ENCODE measurements around the gene TNFRSF1B. TPM values are rescaled to one million over a fixed set of nuclear protein-coding genes. Genes with fewer than 3 reads are reported as not detected.

The TNFRSF1B gene
- polyA plus RNA-seq, 3 donors: 436 to 761 (median 450) TPM

DNA sequence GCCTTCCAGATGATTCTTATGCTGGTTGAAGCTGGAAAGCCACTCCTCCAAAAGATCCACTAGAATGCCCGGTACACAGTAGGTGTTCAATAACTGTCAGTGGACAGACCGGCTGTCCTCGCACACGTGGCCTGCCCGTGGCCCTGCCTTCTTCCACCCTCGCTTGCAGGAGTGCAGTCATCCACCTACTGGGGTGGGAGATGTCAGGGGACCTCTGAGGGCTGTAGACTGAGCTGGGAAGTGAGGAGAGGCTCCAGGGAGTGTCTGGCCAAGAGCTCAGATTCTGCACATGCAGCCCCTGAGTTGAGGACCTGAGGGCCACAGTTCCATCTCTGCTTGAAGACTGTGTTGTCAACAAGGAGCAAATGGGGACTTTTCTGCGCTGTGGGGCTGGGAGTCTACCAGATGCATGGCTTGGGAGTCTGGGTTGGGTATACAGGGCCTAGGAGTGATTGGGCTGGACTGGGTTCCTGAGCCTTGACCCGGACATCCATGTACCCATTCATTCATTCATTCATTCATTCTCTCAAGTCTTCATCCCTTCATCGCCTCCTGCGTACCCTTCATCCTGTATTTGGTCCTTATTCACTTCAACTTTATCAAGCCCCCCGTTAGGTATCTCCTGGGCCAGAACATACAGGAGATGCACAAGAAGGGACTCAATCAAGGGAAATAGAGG is 4.2 kb upstream of the TNFRSF1B start:
- intact Hi-C loops (cut with micrococcal nuclease): no loop called here
- peaks cover 77% of the 10 kb centered on the region for H3K4me1 Mint-ChIP-seq
- TF ChIP-seq, protein P1, sequence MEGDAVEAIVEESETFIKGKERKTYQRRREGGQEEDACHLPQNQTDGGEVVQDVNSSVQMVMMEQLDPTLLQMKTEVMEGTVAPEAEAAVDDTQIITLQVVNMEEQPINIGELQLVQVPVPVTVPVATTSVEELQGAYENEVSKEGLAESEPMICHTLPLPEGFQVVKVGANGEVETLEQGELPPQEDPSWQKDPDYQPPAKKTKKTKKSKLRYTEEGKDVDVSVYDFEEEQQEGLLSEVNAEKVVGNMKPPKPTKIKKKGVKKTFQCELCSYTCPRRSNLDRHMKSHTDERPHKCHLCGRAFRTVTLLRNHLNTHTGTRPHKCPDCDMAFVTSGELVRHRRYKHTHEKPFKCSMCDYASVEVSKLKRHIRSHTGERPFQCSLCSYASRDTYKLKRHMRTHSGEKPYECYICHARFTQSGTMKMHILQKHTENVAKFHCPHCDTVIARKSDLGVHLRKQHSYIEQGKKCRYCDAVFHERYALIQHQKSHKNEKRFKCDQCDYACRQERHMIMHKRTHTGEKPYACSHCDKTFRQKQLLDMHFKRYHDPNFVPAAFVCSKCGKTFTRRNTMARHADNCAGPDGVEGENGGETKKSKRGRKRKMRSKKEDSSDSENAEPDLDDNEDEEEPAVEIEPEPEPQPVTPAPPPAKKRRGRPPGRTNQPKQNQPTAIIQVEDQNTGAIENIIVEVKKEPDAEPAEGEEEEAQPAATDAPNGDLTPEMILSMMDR (IDR thresholded peaks at IDR 0.05): no peak

DNA sequence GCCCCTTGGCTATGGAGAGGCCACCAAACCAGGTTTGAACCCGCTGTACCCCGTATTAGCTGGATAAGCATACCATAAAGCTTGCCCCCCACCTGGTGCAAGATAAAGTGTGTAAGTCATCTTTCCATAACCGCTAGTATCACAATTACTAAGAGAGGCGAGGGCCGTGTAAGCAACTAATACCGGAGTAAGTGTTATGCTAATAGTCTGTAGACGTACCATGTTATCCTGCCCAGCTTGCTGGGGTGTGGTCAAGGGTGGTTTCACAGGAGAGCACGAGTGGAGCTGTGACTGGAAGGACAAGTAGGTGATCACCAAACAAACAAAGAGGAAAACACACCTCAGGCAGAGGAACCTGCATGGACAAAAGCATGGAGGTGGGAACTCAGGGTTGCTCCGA is 3.6 kb upstream of the TNFRSF1B start:
- no peak overlapping the region for H3K4me2 ChIP-seq (replicated peaks; ENCODE audit: extremely low read depth, low read length, poor library complexity, severe bottlenecking)
- WGBS (ENCODE audit: insufficient coverage): 100% methylated on average over 1 of the region's 9 CpGs
- intact Hi-C loops (cut with micrococcal nuclease): no loop called here
- H3K4me1 ChIP-seq (ENCODE audit: control insufficient read depth in 1 of 2, insufficient read depth in 2 of 2, low read length in 2 of 2): peaks cover 78 to 84% of the 10 kb centered on the region in 2 donors
- H2AFZ ChIP-seq (ENCODE audit: insufficient read depth, low read depth, low read length, poor library complexity, severe bottlenecking): no peak overlapping the region
- peak overlapping the region in 1 of 2 donors; percentile 49 for H3K27ac ChIP-seq (ENCODE audit: low read depth in 1 of 2, low read length in 2 of 2)
- no peaks in the 10 kb centered on the region for H3K27me3 ChIP-seq (ENCODE audit: control insufficient read depth in 2 of 2, insufficient read depth in 2 of 2, low read length in 2 of 2)
- peaks cover 2 to 8% of the 10 kb centered on the region in 2 donors for H3K36me3 ChIP-seq (replicated peaks in 1 of 2; ENCODE audit: control insufficient read depth in 1 of 2, insufficient read depth in 2 of 2, low read length in 2 of 2)
- no peak for DNase-seq
- H3K9ac ChIP-seq (ENCODE audit: insufficient read depth, low read length, poor library complexity, severe bottlenecking): no peak overlapping the region
- Mint-ChIP-seq H3K36me3 (peaks cover 8 to 12% of the 10 kb centered on the region in 2 donors), H3K27ac (peak overlapping the region in 5 of 7 donors; percentile 55 to 99 (median 96)), H3K4me1 (peaks cover 71% of the 10 kb centered on the region), H3K27me3 (ENCODE audit: low read depth in 3 of 3) (peaks cover 0 to 4% (median 3%) of the 10 kb centered on the region in 3 donors), H3K4me3 (peak overlapping the region in 1 of 2 donors; percentile 7), H3K9me3 (peaks cover 0 to 4% (median 3%) of the 10 kb centered on the region in 7 donors)
- peaks cover 13% of the 10 kb centered on the region for H4K20me1 ChIP-seq (ENCODE audit: insufficient read depth, low read length)
- H3K4me3 ChIP-seq (replicated peaks in 1 of 3; ENCODE audit: low read depth in 2 of 3, low read length in 3 of 3): no peak overlapping the region
- TF ChIP-seq, protein P1 (IDR thresholded peaks at IDR 0.05): no peak
- no peaks in the 10 kb centered on the region for H3K9me3 ChIP-seq (replicated peaks in 1 of 2; ENCODE audit: control insufficient read depth in 1 of 2, insufficient read depth in 1 of 2, low read length in 2 of 2)
- peaks cover 32% of the 10 kb centered on the region for H3K79me2 ChIP-seq (ENCODE audit: insufficient read depth, low read length)

More for the DNA sequence above, 4.2 kb upstream of the TNFRSF1B start:
- Histone ChIP-seq H3K27ac (ENCODE audit: low read depth in 1 of 2, low read length in 2 of 2) (peak overlapping the region; percentile 92 to 95), H3K36me3 (replicated peaks in 1 of 2; ENCODE audit: control insufficient read depth in 1 of 2, insufficient read depth in 2 of 2, low read length in 2 of 2) (peaks cover 0 to 2% of the 10 kb centered on the region in 2 donors), H3K4me1 (ENCODE audit: control insufficient read depth in 1 of 2, insufficient read depth in 2 of 2, low read length in 2 of 2) (peaks cover 84 to 90% of the 10 kb centered on the region in 2 donors), H3K79me2 (ENCODE audit: insufficient read depth, low read length) (peaks cover 26% of the 10 kb centered on the region), H4K20me1 (ENCODE audit: insufficient read depth, low read length) (peaks cover 6% of the 10 kb centered on the region), H3K27me3 (ENCODE audit: control insufficient read depth in 2 of 2, insufficient read depth in 2 of 2, low read length in 2 of 2) (no peaks in the 10 kb centered on the region), H3K9me3 (replicated peaks in 1 of 2; ENCODE audit: control insufficient read depth in 1 of 2, insufficient read depth in 1 of 2, low read length in 2 of 2) (no peaks in the 10 kb centered on the region), H3K4me2 (replicated peaks; ENCODE audit: extremely low read depth, low read length, poor library complexity, severe bottlenecking) (peak overlapping the region; percentile 42), H3K4me3 (replicated peaks in 1 of 3; ENCODE audit: low read depth in 2 of 3, low read length in 3 of 3) (peak overlapping the region in 1 of 3 experiments; percentile 49), H2AFZ (ENCODE audit: insufficient read depth, low read depth, low read length, poor library complexity, severe bottlenecking) (no peak overlapping the region), H3K9ac (ENCODE audit: insufficient read depth, low read length, poor library complexity, severe bottlenecking) (peak overlapping the region; percentile 48)
- Mint-ChIP-seq H3K9me3 (peaks cover 0 to 3% (median 2%) of the 10 kb centered on the region in 7 donors), H3K36me3 (peaks cover 2 to 6% of the 10 kb centered on the region in 2 donors), H3K27ac (peak overlapping the region; percentile 96 to 99 (median 98)), H3K4me3 (peak overlapping the region; percentile 7 to 53), H3K27me3 (ENCODE audit: low read depth in 3 of 3) (peaks cover 0 to 4% (median 2%) of the 10 kb centered on the region in 3 donors)
- DNase-seq: no peak
- 95% methylated on average over 4 of the region's 11 CpGs for WGBS (ENCODE audit: insufficient coverage)
